B cell (primary cell): ENCODE results near the gene GATA5. TPM values are rescaled to one million over a fixed set of nuclear protein-coding genes. Genes with fewer than 3 reads are reported as not detected.
A peak's percentile ranks its signal among the peaks of the same experiment; 100 is the strongest.

Source experiments
- ATAC-seq: fragments of 200-7000 bp; cut with Tn5 transposase; one replicate; pipeline ENCODE4 v1.10.0; 2021; ENCODE audit warnings: low read depth, mild to moderate bottlenecking, moderate number of reproducible peaks, moderate library complexity
- CTCF ChIA-PET: fragments of 350-600 bp; sonication (Branson Sonifier 250); formaldehyde crosslinking; loops from one replicate; lab custom pipeline; 2021; ENCODE audit warnings: antibody characterized with exemption, inconsistent platforms; lab: Charles Lee
- POLR2A ChIA-PET: fragments of 350-600 bp; sonication (Branson Sonifier 250); formaldehyde crosslinking; loops from one replicate; lab custom pipeline; 2021; ENCODE audit warnings: antibody characterized with exemption; lab: Charles Lee
- DNase-seq: peaks from one replicate; pipeline ENCODE4 v3.0.0; 2013
- H2AFZ ChIP-seq: 2 replicates; pipeline ENCODE4 v1.6.1; 2012; ENCODE audit warnings: mild to moderate bottlenecking, low read depth, low read length; ENCODE audit not compliant: insufficient read depth, poor library complexity, severe bottlenecking
- H3K27ac ChIP-seq, 2 donors: 1 replicate in 1 of 2; 2 replicates in 1 of 2; pipeline ENCODE4 v1.5.1; 2012 to 2013; ENCODE audit warnings: low read length in 2 of 2, mild to moderate bottlenecking in 2 of 2, moderate library complexity in 1 of 2
- H3K27me3 ChIP-seq, 4 experiments: fragments of 200-600 bp in 1 of 4; sonication (generic) in 1 of 4; replicated peaks in 1 of 4; 1 replicate in 2 of 4; 2 replicates in 2 of 4; pipeline versions ENCODE4 v1.6.1 to v1.7.0; 2013 to 2016; ENCODE audit warnings: low read length in 3 of 4, mild to moderate bottlenecking in 2 of 4, mixed read lengths in 1 of 4, moderate library complexity in 1 of 4; ENCODE audit not compliant: insufficient read depth in 4 of 4, control insufficient read depth in 3 of 4; ENCODE audit errors: control extremely low read depth in 1 of 4
- H3K36me3 ChIP-seq, 2 experiments: replicated peaks in 1 of 2; 1 replicate in 1 of 2; 2 replicates in 1 of 2; pipeline versions ENCODE4 v1.6.1 to v1.7.1; 2013; ENCODE audit warnings: low read length in 1 of 2; ENCODE audit not compliant: insufficient read depth in 2 of 2, control insufficient read depth in 1 of 2; ENCODE audit errors: control extremely low read depth in 1 of 2, extremely low read depth in 1 of 2
- H3K4me1 ChIP-seq, 2 donors: fragments of 200-600 bp in 1 of 2; sonication (generic) in 1 of 2; 1 replicate in 1 of 2; 2 replicates in 1 of 2; pipeline versions ENCODE4 v1.5.1 to v1.6.1; 2013 to 2017; ENCODE audit warnings: low read length in 2 of 2; ENCODE audit not compliant: control insufficient read depth in 2 of 2, insufficient read depth in 2 of 2
- H3K4me2 ChIP-seq: replicated peaks from 2 replicates; pipeline ENCODE3; 2012; ENCODE audit warnings: mild to moderate bottlenecking, low read depth, low read length; ENCODE audit not compliant: poor library complexity, severe bottlenecking
- H3K4me3 ChIP-seq, 5 experiments: fragments of 200-600 bp in 1 of 5; sonication (generic) in 1 of 5; 1 replicate in 3 of 5; 2 replicates in 2 of 5; pipeline versions ENCODE4 v1.5.1 to v1.7.0; 2011 to 2016; ENCODE audit warnings: low read length in 4 of 5, mild to moderate bottlenecking in 4 of 5, low read depth in 2 of 5, control low read depth in 1 of 5, moderate library complexity in 1 of 5; ENCODE audit not compliant: insufficient read depth in 1 of 5; ENCODE audit errors: control extremely low read depth in 1 of 5, extremely low read depth in 1 of 5
- H3K79me2 ChIP-seq: fragments of 200-600 bp; sonication (generic); one replicate; pipeline ENCODE4 v1.6.0; 2016; ENCODE audit warnings: low read length; ENCODE audit not compliant: control insufficient read depth, insufficient read depth
- H3K9ac ChIP-seq: fragments of 200-600 bp; sonication (generic); 2 replicates; pipeline ENCODE4 v1.6.1; 2017; ENCODE audit warnings: mild to moderate bottlenecking, low read length, moderate library complexity
- H3K9me3 ChIP-seq, 3 donors: one replicate each; pipeline versions ENCODE4 v1.6.1 to v1.7.1; 2013; ENCODE audit warnings: low read length in 2 of 3; ENCODE audit not compliant: control insufficient read depth in 2 of 3, insufficient read depth in 1 of 3; ENCODE audit errors: control extremely low read depth in 1 of 3
- H4K20me1 ChIP-seq: 2 replicates; pipeline ENCODE4 v1.6.0; 2012; ENCODE audit warnings: mild to moderate bottlenecking, low read length; ENCODE audit not compliant: insufficient read depth, control insufficient read depth, poor library complexity, severe bottlenecking
- H3K27ac Mint-ChIP-seq: one replicate; pipeline ENCODE4 v1.8.0; 2021; ENCODE audit warnings: mixed read lengths
- H3K27me3 Mint-ChIP-seq: one replicate; pipeline ENCODE4 v1.8.0; 2021; ENCODE audit warnings: mixed read lengths
- H3K4me1 Mint-ChIP-seq: one replicate; pipeline ENCODE4 v1.8.0; 2021; ENCODE audit warnings: mixed read lengths
- H3K4me3 Mint-ChIP-seq: one replicate; pipeline ENCODE4 v1.8.0; 2021; ENCODE audit warnings: mixed read lengths
- H3K9me3 Mint-ChIP-seq: one replicate; pipeline ENCODE4 v1.8.0; 2022; ENCODE audit warnings: mixed read lengths; ENCODE audit not compliant: insufficient read depth
- CTCF ChIP-seq: fragments of 200-600 bp; IDR thresholded peaks from one replicate; pipeline ENCODE4 v1.8.0; 2022; ENCODE audit warnings: antibody characterized with exemption, mild to moderate bottlenecking
- EZH2 ChIP-seq: IDR thresholded peaks from 2 replicates; pipeline ENCODE4 v1.6.1; 2012; ENCODE audit warnings: borderline replicate concordance, low read depth, mild to moderate bottlenecking, moderate library complexity, low read length; ENCODE audit not compliant: insufficient read depth, poor library complexity, severe bottlenecking
- WGBS: methylation state at CpG from one replicate; pipeline ENCODE4 v1.1.5; 2013; ENCODE audit warnings: missing lambda C conversion rate; ENCODE audit not compliant: insufficient coverage; 5-methylcytosine and 5-hydroxymethylcytosine counted together
- intact Hi-C: fragments of 100-400 bp; cut with micrococcal nuclease; formaldehyde crosslinking; loops from one replicate; pipeline ENCODE4 v1.10.0; 2022
- polyA plus RNA-seq: library from polyadenylated mRNA; depleted of rRNA; stranded (reverse); fragments of >200 nt; gene quantifications from 2 replicates; pipeline ENCODE4 v1.2.3, GENCODE V29; 2012
- total RNA-seq, 2 donors: library from RNA; stranded (reverse); fragments of 120-200 nt in 1 of 2; gene quantifications; 1 replicate in 1 of 2; 2 replicates in 1 of 2; pipeline versions ENCODE4 v1.2.3 to v1.2.4, GENCODE V29; 2013 to 2022

Gene GATA5
- total and polyA plus RNA-seq, 2 donors (not counting 1 experiment from before 2014, with no cell fraction given) = not detected

GRCh38 chr20:62474604-62475026 is 1.2 kb downstream of the GATA5 start:
- H3K4me3 Mint-ChIP-seq = peak overlapping the region; percentile 53
- no peak for DNase-seq
- peaks cover 4% of the 10 kb centered on the region for H3K4me1 Mint-ChIP-seq

More at GRCh38 chr20:62474604-62475026, 1.2 kb downstream of the GATA5 start:
- no peak for ATAC-seq
- no peaks in the 10 kb centered on the region for H3K9me3 Mint-ChIP-seq
- peaks cover 13 to 28% of the 10 kb centered on the region in 2 donors for H3K4me1 ChIP-seq
- H3K9ac ChIP-seq = no peak overlapping the region
- intact Hi-C loops = no loop called here
- no peak overlapping the region for H3K4me3 ChIP-seq
- peak overlapping the region; percentile 74 for H3K4me2 ChIP-seq
- no peaks in the 10 kb centered on the region for H4K20me1 ChIP-seq
- peaks cover 36% of the 10 kb centered on the region for H3K27me3 Mint-ChIP-seq
- H3K27ac Mint-ChIP-seq = no peak overlapping the region
- TF ChIP-seq EZH2 = no peak
- TF ChIP-seq CTCF = no peak
- peaks cover 0 to 3% (median 0%) of the 10 kb centered on the region in 3 donors for H3K9me3 ChIP-seq
- WGBS = 12% methylated on average over 20 of the region's 25 CpGs
- H3K79me2 ChIP-seq = no peaks in the 10 kb centered on the region
- peaks cover 0 to 62% (median 26%) of the 10 kb centered on the region in 4 experiments for H3K27me3 ChIP-seq
- H3K27ac ChIP-seq = no peak overlapping the region
- POLR2A ChIA-PET = no interaction called here
- H3K36me3 ChIP-seq = no peaks in the 10 kb centered on the region
- H2AFZ ChIP-seq = no peak overlapping the region
- CTCF ChIA-PET = no interaction called here
